ENCODE data around the gene FBLN5. TPM values are rescaled to one million over a fixed set of nuclear protein-coding genes. Genes with fewer than 3 reads are reported as not detected.

The FBLN5 gene
- total RNA-seq, 1 experiment from 2014 or later = 3.3 TPM

GRCh38 chr14:91953170-91953985 lies 5.9 kb upstream of the FBLN5 start:
- no peaks in the 10 kb centered on the region for H4K20me1 ChIP-seq (ENCODE audit: insufficient read depth)
- no peak for ATAC-seq
- H2AFZ ChIP-seq (ENCODE audit: low read depth, low read length, poor library complexity, severe bottlenecking) = no peak overlapping the region
- H3K9me2 ChIP-seq (ENCODE audit: insufficient read depth) = no peaks in the 10 kb centered on the region
- no peak overlapping the region for H3K4me2 ChIP-seq (ENCODE audit: low read length)
- no peak overlapping the region for H3K9ac ChIP-seq (ENCODE audit: low read length)
- no peaks in the 10 kb centered on the region for H3K36me3 ChIP-seq (ENCODE audit: control insufficient read depth in 1 of 2, insufficient read depth in 2 of 2, low read length in 2 of 2)
- ChIA-PET CTCF (no interaction called here), RAD21 (ENCODE audit: low non-redundant PET in 1 of 2, low total read pairs in 2 of 2, uncharacterized antibody in 2 of 2, unreplicated experiment in 2 of 2) (no interaction called here), POLR2A (no interaction called here)
- no peak for DNase-seq (ENCODE audit: low read depth, low spot score)
- no peaks in the 10 kb centered on the region for H3K79me2 ChIP-seq (ENCODE audit: insufficient read depth, low read length)
- H3K9me3 ChIP-seq (ENCODE audit: control insufficient read depth in 1 of 2, insufficient read depth in 1 of 2, low read depth in 1 of 2, low read length in 2 of 2) = no peaks in the 10 kb centered on the region
- intact Hi-C loops (cut with micrococcal nuclease) = no loop called here
- H3K27ac ChIP-seq (ENCODE audit: low read depth, low read length) = no peak overlapping the region
- H3K4me3 ChIP-seq (replicated peaks in 1 of 2; ENCODE audit: low read depth in 1 of 2, low read length in 2 of 2) = no peak overlapping the region
- BruUV-seq (replicated peaks) = no TSS peak
- H3K27me3 ChIP-seq (ENCODE audit: insufficient read depth, low read length) = no peaks in the 10 kb centered on the region
- TF ChIP-seq ATF3 (IDR thresholded peaks at IDR 0.05) (no peak), REST (IDR thresholded peaks at IDR 0.05; ENCODE audit: low read depth) (no peak), CTCF (IDR thresholded peaks at IDR 0.05 in 2 of 3, conservative IDR thresholded peaks at IDR 0.05 in 1 of 3; ENCODE audit: borderline replicate concordance in 1 of 3, insufficient read depth in 1 of 3, low read depth in 2 of 3, low read length in 2 of 3) (no peak), EZH2 (IDR thresholded peaks at IDR 0.05) (no peak), ELF1 (IDR thresholded peaks at IDR 0.05; ENCODE audit: borderline replicate concordance, low read depth) (no peak), RAD21 (IDR thresholded peaks at IDR 0.05; ENCODE audit: low read depth) (no peak), CEBPB (IDR thresholded peaks at IDR 0.05; ENCODE audit: low read depth) (no peak), ZBTB33 (IDR thresholded peaks at IDR 0.05; ENCODE audit: extremely low read depth, insufficient replicate concordance, low read length) (no peak), FOSL1 (IDR thresholded peaks at IDR 0.05; ENCODE audit: low read depth) (no peak), ZFX (IDR thresholded peaks at IDR 0.05) (no peak), EZH2phosphoT487 (IDR thresholded peaks at IDR 0.05; ENCODE audit: borderline replicate concordance) (no peak), CBX3 (IDR thresholded peaks at IDR 0.05; ENCODE audit: low read depth) (no peak), SIN3A (IDR thresholded peaks at IDR 0.05; ENCODE audit: low read depth) (no peak), POLR2A (IDR thresholded peaks at IDR 0.05; ENCODE audit: borderline replicate concordance, extremely low read depth, insufficient read depth, insufficient read length) (no peak), SRF (IDR thresholded peaks at IDR 0.05; ENCODE audit: low read depth) (no peak), YY1 (IDR thresholded peaks at IDR 0.05; ENCODE audit: extremely low read depth, insufficient replicate concordance, low read depth, low read length) (no peak), TCF7L2 (IDR thresholded peaks at IDR 0.05; ENCODE audit: borderline replicate concordance, extremely low read depth, insufficient read depth, insufficient read length) (no peak), POLR2AphosphoS5 (IDR thresholded peaks at IDR 0.05; ENCODE audit: low read depth, low read length) (no peak), ZNF274 (IDR thresholded peaks at IDR 0.05; ENCODE audit: low read depth, low read length) (no peak), JUND (IDR thresholded peaks at IDR 0.05) (no peak)
- no peaks in the 10 kb centered on the region for H3K4me1 ChIP-seq (ENCODE audit: control insufficient read depth in 1 of 2, insufficient read depth in 2 of 2, low read length in 2 of 2)
